DOHH2 (cell line): Measurements from ENCODE around the gene SLC16A10.
"Not testable (repeated sequence)": the region's sequence is repeated elsewhere in the genome, so short reads cannot be mapped to it uniquely, and the experiment has no call there.

Source experiments
- H3F3A ChIP-seq: fragments of 200-600 bp; sonication (generic), shearing (Covaris generic); 2 replicates; pipeline ENCODE4 v1.6.0; 2016; ENCODE audit warnings: antibody characterized with exemption, mild to moderate bottlenecking; ENCODE audit not compliant: control insufficient read depth, insufficient read depth
- H3K27ac ChIP-seq: fragments of 200-600 bp; sonication (generic); 2 replicates; pipeline ENCODE4 v1.5.1; 2014; ENCODE audit warnings: low read depth, mild to moderate bottlenecking, low read length, moderate library complexity
- H3K27me3 ChIP-seq: fragments of 200-600 bp; sonication (generic); 2 replicates; pipeline ENCODE4 v1.6.1; 2014; ENCODE audit warnings: mild to moderate bottlenecking, low read length, mixed read lengths; ENCODE audit not compliant: control insufficient read depth
- H3K36me3 ChIP-seq: fragments of 200-600 bp; sonication (generic); 2 replicates; pipeline ENCODE4 v1.6.1; 2014; ENCODE audit warnings: mild to moderate bottlenecking, low read length, moderate library complexity, mixed read lengths; ENCODE audit not compliant: control insufficient read depth
- H3K4me1 ChIP-seq: fragments of 200-600 bp; sonication (generic); 2 replicates; pipeline ENCODE4 v1.6.1; 2014; ENCODE audit warnings: mild to moderate bottlenecking, low read length, mixed read lengths; ENCODE audit not compliant: control insufficient read depth
- H3K4me2 ChIP-seq: fragments of 200-600 bp; sonication (generic); 2 replicates; pipeline ENCODE4 v1.6.0; 2014; ENCODE audit warnings: mild to moderate bottlenecking, low read length, moderate library complexity
- H3K4me3 ChIP-seq: fragments of 200-600 bp; sonication (generic); 2 replicates; pipeline ENCODE4 v1.5.1; 2014; ENCODE audit warnings: mild to moderate bottlenecking, low read length, mixed read lengths
- H3K79me2 ChIP-seq: fragments of 200-600 bp; sonication (generic); 2 replicates; pipeline ENCODE4 v1.6.1; 2014; ENCODE audit warnings: mild to moderate bottlenecking, low read length, mixed read lengths; ENCODE audit not compliant: control insufficient read depth
- H3K9me2 ChIP-seq: fragments of 200-600 bp; sonication (generic); replicated peaks from 2 replicates; pipeline ENCODE4 v1.6.1; 2014; ENCODE audit warnings: mild to moderate bottlenecking, low read length, mixed read lengths; ENCODE audit not compliant: control insufficient read depth
- H3K9me3 ChIP-seq: fragments of 200-600 bp; sonication (generic); 2 replicates; pipeline ENCODE4 v1.6.1; 2014; ENCODE audit warnings: antibody characterized with exemption, low read length, mixed read lengths; ENCODE audit not compliant: control insufficient read depth, insufficient read depth
- H4K20me1 ChIP-seq: fragments of 200-600 bp; sonication (generic); 2 replicates; pipeline ENCODE4 v1.6.0; 2014; ENCODE audit warnings: low read depth, mild to moderate bottlenecking, antibody characterized with exemption, low read length, moderate library complexity; ENCODE audit not compliant: control insufficient read depth, insufficient read depth
- EZH2phosphoT487 ChIP-seq: fragments of 200-600 bp; sonication (generic); IDR thresholded peaks from 2 replicates; pipeline ENCODE4 v1.6.1; 2017; ENCODE audit warnings: borderline replicate concordance, mild to moderate bottlenecking, antibody characterized with exemption, low read length, moderate library complexity, mixed read lengths
- TF ChIP-seq, protein P1 (sequence below): fragments of 200-600 bp; sonication (generic); IDR thresholded peaks from one replicate; pipeline ENCODE4 v1.5.1; 2014; ENCODE audit warnings: antibody characterized with exemption, mild to moderate bottlenecking, low read depth, low read length; ENCODE audit not compliant: poor library complexity, severe bottlenecking

The SLC16A10 gene

GRCh38 chr6:111088668-111089003, 1.3 kb downstream of the SLC16A10 start:
- Histone ChIP-seq H3K9me3 (no peaks in the 10 kb centered on the region), H3F3A (no peaks in the 10 kb centered on the region), H3K79me2 (no peaks in the 10 kb centered on the region), H3K27me3 (peaks cover 40% of the 10 kb centered on the region), H3K4me1 (peaks cover 19% of the 10 kb centered on the region), H3K9me2 (no peaks in the 10 kb centered on the region), H3K27ac (no peak overlapping the region), H3K4me3 (peak overlapping the region; percentile 75), H3K4me2 (peak overlapping the region; percentile 94), H3K36me3 (no peaks in the 10 kb centered on the region), H4K20me1 (no peaks in the 10 kb centered on the region)
- TF ChIP-seq EZH2phosphoT487, result no peak
- TF ChIP-seq, protein P1, sequence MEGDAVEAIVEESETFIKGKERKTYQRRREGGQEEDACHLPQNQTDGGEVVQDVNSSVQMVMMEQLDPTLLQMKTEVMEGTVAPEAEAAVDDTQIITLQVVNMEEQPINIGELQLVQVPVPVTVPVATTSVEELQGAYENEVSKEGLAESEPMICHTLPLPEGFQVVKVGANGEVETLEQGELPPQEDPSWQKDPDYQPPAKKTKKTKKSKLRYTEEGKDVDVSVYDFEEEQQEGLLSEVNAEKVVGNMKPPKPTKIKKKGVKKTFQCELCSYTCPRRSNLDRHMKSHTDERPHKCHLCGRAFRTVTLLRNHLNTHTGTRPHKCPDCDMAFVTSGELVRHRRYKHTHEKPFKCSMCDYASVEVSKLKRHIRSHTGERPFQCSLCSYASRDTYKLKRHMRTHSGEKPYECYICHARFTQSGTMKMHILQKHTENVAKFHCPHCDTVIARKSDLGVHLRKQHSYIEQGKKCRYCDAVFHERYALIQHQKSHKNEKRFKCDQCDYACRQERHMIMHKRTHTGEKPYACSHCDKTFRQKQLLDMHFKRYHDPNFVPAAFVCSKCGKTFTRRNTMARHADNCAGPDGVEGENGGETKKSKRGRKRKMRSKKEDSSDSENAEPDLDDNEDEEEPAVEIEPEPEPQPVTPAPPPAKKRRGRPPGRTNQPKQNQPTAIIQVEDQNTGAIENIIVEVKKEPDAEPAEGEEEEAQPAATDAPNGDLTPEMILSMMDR, result no peak

- H3K27ac ChIP-seq, result no peak overlapping the region
- peaks cover 40% of the 10 kb centered on the region for H3K27me3 ChIP-seq
- no peak overlapping the region for H3K4me3 ChIP-seq
- peaks cover 19% of the 10 kb centered on the region for H3K4me1 ChIP-seq
- H3K9me3 ChIP-seq, result no peaks in the 10 kb centered on the region
- no peaks in the 10 kb centered on the region for H3K79me2 ChIP-seq
- H3K9me2 ChIP-seq, result no peaks in the 10 kb centered on the region
- H3K4me2 ChIP-seq, result no peak overlapping the region
- H3F3A ChIP-seq, result no peaks in the 10 kb centered on the region
- no peaks in the 10 kb centered on the region for H3K36me3 ChIP-seq
- TF ChIP-seq EZH2phosphoT487, result no peak
- TF ChIP-seq, protein P1, result no peak
- no peaks in the 10 kb centered on the region for H4K20me1 ChIP-seq
Observed at GRCh38 chr6:111090766-111091165, 3.5 kb downstream of the SLC16A10 start.

GRCh38 chr6:111091987-111092386, 4.7 kb downstream of the SLC16A10 start:
- H3K27ac ChIP-seq, result no peak overlapping the region
- no peaks in the 10 kb centered on the region for H3K9me2 ChIP-seq
- TF ChIP-seq, protein P1, result no peak
- no peak for TF ChIP-seq EZH2phosphoT487
- no peak overlapping the region for H3K4me3 ChIP-seq
- H3K4me1 ChIP-seq, result peaks cover 12% of the 10 kb centered on the region
- H3K27me3 ChIP-seq, result peaks cover 31% of the 10 kb centered on the region
- no peak overlapping the region for H3K4me2 ChIP-seq
- no peaks in the 10 kb centered on the region for H3K9me3 ChIP-seq
- no peaks in the 10 kb centered on the region for H3K36me3 ChIP-seq
- no peaks in the 10 kb centered on the region for H4K20me1 ChIP-seq
- H3K79me2 ChIP-seq, result no peaks in the 10 kb centered on the region
- no peaks in the 10 kb centered on the region for H3F3A ChIP-seq

GRCh38 chr6:111095488-111095887, 8.2 kb downstream of the SLC16A10 start:
- not testable (repeated sequence) for H3K4me3 ChIP-seq, H3K79me2 ChIP-seq, H3K9me3 ChIP-seq, H3K4me2 ChIP-seq, H3K9me2 ChIP-seq, H3F3A ChIP-seq, H3K4me1 ChIP-seq, H3K36me3 ChIP-seq, H4K20me1 ChIP-seq, H3K27me3 ChIP-seq, H3K27ac ChIP-seq
